HG03558 (cell line): Measurements from ENCODE around the gene FKBP2.
A peak's percentile ranks its signal among the peaks of the same experiment; 100 is the strongest.
"Not testable (repeated sequence)": the region's sequence is repeated elsewhere in the genome, so short reads cannot be mapped to it uniquely, and the experiment has no call there.

Experiments
- ATAC-seq: cut with Tn5 transposase; IDR thresholded peaks from one replicate; pipeline ENCODE4 v1.9.1; 2021; ENCODE audit warnings: moderate number of reproducible peaks; ENCODE audit not compliant: unreplicated experiment; ENCODE audit errors: extremely low read depth

FKBP2 gene

DNA sequence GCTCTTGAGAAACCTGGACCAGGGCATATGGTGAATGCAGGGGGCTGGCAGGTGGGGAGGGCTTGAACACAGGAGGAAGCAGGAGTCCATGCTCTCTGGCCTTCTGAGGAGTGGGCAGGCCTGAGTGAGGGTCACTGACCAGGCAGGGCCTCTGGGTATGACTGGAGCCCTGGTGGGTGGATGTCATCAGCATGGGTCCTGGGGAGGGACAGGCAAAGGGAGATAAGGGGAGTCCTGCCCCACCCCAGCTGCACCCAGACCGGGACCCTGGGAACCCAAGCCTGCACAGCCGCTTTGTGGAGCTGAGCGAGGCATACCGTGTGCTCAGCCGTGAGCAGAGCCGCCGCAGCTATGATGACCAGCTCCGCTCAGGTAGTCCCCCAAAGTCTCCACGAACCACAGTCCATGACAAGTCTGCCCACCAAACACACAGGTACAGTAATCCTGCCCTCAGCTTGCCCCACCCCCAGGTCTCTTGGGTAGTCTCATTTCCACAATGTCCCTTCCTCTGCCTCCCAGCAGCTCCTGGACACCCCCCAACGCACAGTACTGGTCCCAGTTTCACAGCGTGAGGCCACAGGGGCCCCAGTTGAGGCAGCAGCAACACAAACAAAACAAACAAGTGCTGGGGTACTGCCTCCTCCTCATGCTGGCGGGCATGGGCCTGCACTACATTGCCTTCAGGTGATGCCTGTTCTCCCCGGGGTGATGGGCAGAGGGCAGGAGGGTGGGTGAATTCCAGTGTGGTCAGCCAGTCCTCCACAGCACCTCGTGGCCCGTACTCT is 8.5 kb upstream of the FKBP2 start:
- no peak for ATAC-seq

DNA sequence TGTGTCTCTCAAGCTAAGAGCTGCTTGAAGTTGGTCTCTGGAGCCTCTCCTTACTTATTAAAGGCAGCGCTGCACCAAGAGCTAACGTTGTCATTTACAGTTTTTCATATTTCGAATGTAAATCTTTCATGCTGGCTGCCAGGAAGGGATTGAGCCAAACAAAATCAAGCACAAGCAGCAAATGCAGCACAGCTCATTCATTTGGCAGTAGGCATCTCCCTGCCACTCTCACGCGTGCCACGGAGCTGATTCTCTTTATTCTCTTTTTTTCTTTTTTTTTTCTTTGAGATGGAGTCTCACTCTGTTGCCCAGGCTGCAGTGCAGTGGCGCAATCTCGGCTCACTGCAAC is 8.0 kb upstream of the FKBP2 start:
- no peak for ATAC-seq

DNA sequence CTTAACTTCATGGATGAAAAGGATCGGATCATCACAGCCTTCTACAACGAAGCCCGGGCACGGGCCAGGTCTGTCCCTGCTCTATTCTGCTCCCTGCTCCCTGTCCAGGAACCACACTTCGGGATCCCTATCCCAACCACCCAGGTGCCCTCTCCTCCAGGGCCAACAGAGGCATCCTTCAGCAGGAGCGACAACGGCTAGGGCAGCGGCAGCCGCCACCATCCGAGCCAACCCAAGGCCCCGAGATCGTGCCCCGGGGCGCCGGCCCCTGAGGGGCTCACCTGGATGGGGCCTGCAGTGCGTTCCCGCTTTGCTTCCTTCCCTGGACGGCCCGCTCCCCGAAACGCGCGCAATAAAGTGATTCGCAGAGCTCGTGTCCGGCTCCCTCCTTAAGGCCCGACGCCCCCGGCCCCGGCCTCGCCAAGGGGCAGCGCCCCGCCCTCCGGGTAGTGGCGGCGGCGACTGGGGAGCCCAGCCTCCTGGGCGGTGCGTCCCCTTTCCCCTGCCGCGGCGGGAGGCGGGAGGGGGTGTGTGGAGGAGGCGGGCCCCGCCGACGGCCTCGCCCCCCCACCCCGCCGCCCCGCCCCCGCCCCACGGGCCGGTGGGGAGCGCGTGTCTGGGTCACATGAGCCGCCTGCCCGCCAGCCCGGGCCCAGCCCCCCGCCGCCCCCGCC is 6.8 kb upstream of the FKBP2 start, which contains the start of gene VEGFB:
Gene VEGFB, plus strand, starts transcription at position 672 of the 674 bp plus-strand sequence. CDS start 250 bp downstream, outside the sequence.
- ATAC-seq = no peak

DNA sequence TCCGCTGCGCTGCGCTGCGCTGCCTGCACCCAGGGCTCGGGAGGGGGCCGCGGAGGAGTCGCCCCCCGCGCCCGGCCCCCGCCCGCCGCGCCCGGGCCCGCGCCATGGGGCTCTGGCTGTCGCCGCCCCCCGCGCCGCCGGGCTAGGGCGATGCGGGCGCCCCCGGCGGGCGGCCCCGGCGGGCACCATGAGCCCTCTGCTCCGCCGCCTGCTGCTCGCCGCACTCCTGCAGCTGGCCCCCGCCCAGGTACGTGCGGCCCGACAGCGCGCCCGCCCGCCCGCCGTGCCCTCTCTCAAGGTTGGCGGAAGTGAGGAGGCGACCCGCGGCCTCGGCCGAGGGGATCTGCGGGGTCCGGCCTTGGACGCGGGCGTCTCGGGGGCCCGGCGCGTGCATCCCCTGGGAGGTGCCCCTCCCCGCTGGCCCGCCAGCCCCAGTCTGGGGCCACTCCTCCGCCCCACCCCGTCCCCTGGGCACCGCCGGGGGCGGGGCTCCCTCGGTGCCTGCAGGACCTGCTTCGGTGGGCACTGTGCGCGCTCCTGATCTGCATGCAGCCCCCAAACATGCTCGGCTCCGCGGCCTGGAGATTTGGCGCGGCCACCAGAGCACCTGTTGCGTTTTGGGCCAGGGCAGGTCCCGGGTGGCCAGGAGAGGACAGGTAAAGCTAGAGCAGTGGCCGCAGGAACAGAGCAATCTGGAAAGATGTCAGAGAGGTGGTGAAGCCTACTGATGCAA is 6.1 kb upstream of the FKBP2 start:
- ATAC-seq = no peak

DNA sequence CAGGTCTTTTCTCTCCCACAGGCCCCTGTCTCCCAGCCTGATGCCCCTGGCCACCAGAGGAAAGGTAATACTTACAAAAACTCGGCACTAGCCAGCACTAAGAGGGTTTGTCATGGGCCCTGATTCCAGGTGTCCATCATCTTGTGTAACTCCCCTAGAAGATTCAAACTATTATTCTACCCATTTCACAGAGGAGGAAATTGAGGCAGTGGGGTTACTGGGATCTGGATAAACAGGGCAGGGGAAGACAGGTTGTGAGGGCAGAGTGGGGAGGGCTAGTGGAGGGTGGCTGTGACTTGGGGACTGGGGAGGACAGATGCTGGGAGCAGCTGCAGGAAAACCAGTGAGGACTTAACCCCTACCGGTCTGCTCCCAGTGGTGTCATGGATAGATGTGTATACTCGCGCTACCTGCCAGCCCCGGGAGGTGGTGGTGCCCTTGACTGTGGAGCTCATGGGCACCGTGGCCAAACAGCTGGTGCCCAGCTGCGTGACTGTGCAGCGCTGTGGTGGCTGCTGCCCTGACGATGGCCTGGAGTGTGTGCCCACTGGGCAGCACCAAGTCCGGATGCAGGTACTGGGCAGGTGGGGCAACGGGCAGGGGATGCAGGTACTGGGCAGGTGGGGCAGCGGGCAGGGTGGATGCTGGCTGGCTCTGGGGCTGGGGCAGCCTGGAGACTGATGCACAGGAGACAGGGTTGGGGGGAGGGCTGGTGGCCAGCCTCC is 5.3 kb upstream of the FKBP2 start:
- no peak for ATAC-seq

DNA sequence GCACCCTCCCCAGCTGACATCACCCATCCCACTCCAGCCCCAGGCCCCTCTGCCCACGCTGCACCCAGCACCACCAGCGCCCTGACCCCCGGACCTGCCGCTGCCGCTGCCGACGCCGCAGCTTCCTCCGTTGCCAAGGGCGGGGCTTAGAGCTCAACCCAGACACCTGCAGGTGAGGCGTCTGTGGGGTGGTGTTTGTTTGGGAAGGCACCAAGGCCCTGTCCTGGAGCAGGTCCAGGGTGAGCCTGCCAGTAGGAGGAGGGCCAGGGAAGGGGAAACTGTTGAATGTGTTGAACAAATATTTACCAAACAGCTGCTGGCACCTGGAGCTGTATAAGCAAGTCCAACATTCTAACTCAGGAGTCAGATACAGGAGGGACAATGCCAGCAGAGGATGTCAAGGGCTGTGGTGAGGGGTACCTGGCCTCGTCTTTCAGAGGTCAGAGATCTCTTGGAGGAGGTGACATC is 3.4 kb upstream of the FKBP2 start:
- ATAC-seq = no peak

DNA sequence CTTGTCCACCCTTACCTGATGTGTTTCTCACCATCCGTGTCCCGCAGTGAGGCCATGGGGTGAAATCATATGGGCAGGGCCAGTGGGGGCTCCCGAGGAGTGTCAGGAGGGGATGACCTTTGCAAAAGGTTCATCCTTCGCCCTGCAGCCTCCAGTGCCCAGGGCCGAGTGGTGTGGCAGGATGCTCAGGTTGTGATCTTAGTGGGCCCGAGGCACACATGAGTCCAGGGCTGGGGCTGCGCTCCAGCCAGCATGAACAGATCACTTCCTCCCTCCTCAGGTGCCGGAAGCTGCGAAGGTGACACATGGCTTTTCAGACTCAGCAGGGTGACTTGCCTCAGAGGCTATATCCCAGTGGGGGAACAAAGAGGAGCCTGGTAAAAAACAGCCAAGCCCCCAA is 2.8 kb upstream of the FKBP2 start:
- no peak for ATAC-seq

DNA sequence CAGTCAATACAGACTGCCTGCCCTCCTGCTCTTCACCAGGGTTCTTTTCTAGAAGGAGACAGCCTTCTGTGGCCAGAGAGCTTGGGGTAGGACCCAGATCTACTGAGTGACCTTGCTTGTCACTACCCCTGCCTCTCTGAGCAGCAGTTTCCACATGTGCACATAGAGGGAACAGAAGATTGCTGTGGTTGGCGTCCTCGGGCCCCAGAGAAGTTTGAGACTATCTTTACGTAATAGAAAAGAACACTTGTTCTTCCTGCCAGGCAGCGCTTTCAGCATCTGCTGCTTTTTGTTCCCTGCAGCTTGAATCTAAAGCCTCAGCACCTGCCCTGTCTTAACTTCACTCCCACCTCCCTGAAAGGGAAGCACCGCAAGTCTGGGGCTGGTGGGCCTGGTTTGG is 1.9 kb upstream of the FKBP2 start:
- ATAC-seq = no peak

DNA sequence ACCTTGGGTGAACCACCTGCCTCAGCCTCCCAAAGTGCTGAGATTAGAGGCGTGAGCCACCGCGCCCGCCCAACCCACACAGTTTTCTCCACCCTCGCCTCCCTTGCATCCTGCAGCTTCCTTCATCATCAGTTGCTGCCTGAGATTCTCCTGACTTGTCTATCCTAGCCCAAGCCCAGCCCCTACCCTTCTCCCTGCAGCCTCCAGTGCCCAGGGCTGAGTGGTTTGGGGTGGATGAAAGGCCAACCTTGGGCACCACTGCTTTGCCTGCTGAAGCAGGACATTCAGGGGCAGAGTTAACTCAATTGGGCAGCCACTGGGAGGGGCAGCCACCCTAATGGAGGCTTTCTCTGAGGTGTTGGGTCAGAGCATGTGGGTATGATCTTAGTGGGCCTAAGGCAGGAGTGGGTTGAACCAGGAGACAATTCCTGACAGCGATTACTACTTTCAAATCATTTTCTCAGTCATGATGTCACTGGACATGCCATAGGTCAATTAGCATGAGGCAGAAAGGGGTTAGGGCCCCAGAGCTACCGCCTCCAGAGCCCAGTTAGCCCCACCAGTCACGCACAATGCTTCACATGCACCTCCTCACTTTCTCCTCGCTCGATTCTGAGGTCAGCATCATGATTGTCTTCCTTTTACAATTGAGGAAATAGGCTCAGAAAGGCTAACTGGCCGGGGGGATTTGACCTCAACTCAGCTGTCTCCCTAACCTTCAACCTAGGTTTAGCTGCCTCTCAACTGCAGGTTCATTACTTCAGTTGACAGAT is 1.0 kb upstream of the FKBP2 start:
- no peak for ATAC-seq

DNA sequence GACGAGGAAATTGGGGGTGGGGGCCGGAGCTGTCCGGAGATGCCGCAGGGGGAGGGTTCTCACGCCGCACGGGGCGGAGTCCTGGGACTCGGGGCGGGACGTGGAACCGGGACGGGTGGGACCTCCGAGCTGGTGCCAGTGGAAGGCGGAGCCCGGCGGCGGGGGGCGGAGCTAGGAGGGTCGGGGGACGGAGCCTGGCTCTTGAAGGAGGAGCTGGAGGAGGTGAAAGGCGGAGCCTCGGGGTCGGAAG is 271 bp downstream of the FKBP2 start:
- ATAC-seq = peak; percentile 34

DNA sequence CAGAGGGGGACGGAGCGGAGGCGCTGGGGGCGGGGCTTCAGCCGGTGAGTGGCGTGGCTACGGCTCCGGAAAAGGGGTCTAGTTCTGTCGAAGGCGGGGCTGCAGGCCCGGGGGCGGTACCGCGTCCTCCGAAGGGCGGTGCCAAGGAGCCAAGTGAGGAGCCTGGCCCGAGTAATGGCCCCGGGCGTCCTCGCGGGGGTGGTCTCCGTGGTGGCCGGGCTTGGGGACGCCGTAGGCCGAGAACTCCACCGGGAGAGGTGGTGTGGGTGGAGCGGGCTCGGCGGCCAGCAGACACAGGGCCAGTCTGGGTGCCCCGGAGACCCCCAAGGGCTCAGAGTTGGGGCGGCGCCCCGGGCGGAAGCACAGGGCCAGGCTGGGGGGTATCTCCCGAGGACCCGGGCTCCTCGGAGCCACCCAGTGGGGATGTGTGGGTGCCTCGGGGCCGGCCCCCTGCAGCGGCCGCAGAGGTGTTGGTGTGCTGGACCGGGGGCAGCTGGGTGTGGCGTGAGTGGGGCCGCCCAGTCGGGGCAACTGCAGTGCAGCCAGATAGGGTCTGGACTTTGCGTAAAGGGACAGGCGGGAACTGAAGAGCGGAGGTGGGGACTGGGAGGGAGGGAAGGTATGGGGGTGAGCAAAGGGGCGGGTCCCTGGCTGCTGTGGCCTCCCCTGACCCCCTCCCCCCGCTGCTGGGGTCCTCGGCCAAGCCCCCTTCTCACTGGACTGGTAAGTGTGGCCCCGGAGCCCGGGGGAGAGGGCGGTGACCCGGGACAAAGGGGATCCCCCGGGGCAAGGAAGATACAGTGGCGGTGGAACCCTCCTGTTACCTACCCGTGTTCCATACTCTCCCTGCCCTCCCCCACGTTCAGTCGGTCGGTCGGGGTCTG is 838 bp downstream of the FKBP2 start:
- ATAC-seq = no peak

DNA sequence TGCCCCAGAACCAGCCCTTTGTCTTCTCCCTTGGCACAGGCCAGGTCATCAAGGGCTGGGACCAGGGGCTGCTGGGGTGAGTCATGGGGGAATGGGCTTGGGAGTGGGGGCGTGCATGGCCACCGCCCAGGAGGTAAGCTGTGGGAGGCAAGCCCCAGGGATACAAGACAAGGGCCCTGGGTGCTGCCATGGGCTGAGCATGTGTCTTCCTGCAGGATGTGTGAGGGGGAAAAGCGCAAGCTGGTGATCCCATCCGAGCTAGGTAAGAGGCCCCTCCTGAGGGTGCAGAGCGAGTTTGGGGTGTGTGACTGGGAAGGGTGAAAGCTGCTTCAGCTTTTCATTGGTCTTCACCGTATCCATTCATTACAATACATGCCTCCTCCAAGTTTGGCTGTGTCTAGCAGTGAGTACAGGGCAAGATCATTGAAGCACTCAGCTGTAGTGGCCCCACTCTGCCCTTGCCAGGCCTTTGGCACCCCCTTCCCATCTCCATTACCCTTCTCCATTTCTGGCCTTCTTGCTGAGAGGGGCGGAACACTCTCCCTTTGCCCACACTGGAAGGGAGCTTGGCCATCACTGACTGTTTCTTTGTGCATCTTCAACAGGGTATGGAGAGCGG is 2.5 kb downstream of the FKBP2 start:
- no peak for ATAC-seq

DNA sequence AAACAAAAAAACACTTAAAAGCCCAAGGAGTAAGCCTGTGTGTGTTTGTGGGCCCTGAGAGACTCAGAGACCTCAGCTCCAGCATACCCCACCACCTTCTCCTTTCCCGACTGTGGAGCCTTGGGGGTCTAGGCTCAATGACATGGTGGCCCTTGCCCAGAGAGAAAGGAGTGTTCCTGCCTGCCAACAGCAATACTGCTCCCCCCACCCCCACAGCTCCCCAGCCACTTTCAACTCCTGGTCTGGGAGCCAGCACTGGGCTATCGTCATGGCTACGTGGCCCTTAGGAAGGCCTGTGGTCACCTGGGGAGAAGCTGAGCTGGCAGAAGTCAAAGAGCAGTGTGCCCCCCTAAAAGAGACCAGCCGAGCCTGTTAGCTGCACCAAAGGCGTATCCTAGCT is 3.2 kb downstream of the FKBP2 start:
- no peak for ATAC-seq

DNA sequence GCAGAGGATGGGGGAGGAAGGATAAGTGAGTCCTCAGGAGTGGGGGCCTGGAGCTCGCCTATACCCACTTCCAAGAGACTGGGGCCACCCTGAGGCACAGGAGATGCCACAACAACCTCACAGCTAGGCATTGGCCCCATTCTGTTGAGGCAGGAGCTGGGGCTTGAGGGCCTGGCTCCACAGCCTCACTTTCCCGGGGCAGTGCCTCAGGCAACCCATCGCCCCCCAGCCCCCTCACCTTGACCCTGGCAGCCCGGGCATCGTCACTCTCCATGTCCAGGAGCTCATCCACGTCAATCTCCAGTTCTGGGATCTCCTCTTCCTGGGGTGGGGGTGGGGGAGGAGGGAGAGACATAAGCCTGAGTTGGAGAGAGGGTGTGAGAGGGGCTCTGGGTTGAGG is 4.1 kb downstream of the FKBP2 start:
- no peak for ATAC-seq

DNA sequence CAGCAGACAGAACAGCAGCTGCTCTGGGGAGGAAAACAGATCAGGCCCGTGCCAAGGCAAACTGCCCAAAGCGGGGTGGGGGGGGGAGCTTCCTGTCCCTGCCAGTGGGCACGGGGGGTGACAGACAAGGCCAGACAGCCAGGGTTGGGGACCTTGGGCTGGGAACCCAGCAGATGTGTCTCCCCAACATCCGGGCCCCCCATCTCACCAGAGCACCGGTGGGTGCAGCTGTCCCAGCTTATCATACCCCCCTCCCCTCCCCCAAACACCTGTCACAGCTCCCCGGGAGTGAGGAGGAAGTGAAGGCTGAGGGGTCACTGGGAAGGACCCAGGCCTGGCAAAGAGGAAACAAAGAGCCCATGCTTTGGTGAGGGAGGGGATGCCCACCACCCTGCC is 4.5 kb downstream of the FKBP2 start:
- ATAC-seq = no peak

DNA sequence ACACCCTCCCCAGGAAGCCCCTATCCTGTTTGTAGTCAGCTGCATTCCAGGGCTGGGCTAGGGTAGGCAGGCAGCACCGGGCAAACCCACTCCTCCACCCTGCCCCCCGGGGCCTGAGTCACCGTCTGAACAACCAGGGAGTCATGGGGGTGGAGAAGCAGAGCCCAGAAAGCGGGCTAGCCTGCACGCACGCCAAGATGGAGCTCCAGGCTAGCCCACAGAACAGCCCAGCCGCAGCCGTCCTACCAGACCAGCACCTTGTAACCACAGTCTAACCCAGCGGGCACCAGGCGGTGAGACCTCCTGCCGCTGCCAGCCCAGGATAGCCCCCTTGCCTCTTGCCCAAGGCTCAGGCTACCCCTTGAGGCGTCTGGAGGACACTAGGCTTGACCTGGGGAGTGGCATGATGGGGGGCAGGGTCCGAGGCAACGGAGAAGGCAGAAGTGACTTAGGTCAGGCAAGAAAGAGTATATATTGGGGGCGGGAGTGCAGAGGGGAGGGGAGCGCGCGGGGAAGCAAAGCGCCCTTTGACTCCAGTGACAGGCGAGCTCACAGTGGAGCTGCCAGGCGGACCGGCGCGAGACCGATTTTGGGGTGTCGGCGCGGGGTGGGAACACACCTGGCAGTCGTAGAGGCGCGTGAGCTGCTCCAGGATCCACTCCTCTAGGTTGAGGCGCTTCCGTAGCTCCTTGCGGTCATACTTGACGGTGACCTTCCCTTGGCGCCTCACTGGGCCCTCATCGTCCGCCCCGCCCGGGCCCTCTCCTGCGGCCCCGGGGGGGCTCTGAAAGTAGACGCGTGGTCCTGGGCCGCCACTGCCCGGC is 5.1 kb downstream of the FKBP2 start:
- no peak for ATAC-seq

DNA sequence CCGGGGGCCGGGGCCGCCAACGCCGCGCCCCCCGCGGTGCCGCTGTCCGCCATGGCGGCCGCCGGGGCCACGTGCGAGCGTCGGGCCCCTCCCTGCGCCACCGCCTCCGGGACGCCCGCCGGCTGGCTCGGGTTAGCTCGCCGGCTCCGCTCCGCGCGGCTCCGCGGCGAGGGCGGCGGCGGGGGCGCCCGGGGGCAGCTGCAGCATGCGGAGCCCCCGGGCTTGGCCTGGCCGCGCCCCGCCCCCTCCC is 5.7 kb downstream of the FKBP2 start:
- ATAC-seq = not testable (repeated sequence)
